Brain microvascular endothelial cell (primary cell): ENCODE results near the gene HRH1.

ENCODE experiments used
- DNase-seq: peaks from one replicate; pipeline ENCODE4 v3.0.0-alpha.2; 2020
- H3K27ac ChIP-seq: fragments of 250-450 bp; sonication (Bioruptor Pico); 2 replicates; pipeline ENCODE4 v1.5.1; 2020; ENCODE audit warnings: mild to moderate bottlenecking, moderate library complexity
- H3K27me3 ChIP-seq: fragments of 250-450 bp; sonication (Bioruptor Pico); replicated peaks from 2 replicates; pipeline ENCODE4 v1.5.1; 2020; ENCODE audit warnings: mild to moderate bottlenecking
- H3K36me3 ChIP-seq: fragments of 250-450 bp; sonication (Bioruptor Pico); replicated peaks from 2 replicates; pipeline ENCODE4 v1.5.1; 2020; ENCODE audit warnings: mild to moderate bottlenecking
- H3K4me3 ChIP-seq: 2 replicates; pipeline ENCODE4 v1.5.1; 2011; ENCODE audit warnings: low read depth, mild to moderate bottlenecking, control low read depth, low read length, moderate library complexity
- in situ Hi-C: cut with HindIII; loops from 2 replicates; pipeline ENCODE4 v1.10.0; 2017; ENCODE audit warnings: low sequenced_read_pairs, low pct_ligation_motif_present
- TF ChIP-seq, protein P1 (sequence below): IDR thresholded peaks from 2 replicates; pipeline ENCODE4 v1.5.1; 2011; ENCODE audit warnings: low read depth, mild to moderate bottlenecking, moderate library complexity, low read length, control low read depth, inconsistent platforms; ENCODE audit errors: missing control alignments

The HRH1 gene

DNA sequence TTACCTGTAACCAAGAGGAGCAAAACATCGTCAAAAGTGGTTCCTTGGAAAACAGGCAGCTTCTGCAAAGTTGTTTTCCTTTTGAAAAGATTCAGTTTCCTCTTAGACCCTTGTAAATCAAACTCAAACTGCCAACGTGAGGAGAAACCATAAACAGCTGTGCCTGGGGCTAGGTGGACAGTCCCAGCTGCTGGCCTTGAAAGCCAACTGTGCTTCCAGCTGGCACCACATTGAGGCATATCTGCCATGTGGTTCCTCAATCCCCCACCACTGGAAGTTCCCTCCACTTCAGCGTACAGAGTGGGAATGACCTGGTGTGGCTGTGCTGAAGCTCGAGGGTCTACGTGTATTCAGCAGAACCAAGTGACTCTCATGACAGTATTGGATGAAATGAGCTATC lies 40.9 kb downstream of the HRH1 start:
- in situ Hi-C loops, result no loop called here
- DNase-seq, result no peak
- H3K4me3 ChIP-seq, result no peak overlapping the region
- H3K36me3 ChIP-seq, result no peaks in the 10 kb centered on the region
- TF ChIP-seq, protein P1, sequence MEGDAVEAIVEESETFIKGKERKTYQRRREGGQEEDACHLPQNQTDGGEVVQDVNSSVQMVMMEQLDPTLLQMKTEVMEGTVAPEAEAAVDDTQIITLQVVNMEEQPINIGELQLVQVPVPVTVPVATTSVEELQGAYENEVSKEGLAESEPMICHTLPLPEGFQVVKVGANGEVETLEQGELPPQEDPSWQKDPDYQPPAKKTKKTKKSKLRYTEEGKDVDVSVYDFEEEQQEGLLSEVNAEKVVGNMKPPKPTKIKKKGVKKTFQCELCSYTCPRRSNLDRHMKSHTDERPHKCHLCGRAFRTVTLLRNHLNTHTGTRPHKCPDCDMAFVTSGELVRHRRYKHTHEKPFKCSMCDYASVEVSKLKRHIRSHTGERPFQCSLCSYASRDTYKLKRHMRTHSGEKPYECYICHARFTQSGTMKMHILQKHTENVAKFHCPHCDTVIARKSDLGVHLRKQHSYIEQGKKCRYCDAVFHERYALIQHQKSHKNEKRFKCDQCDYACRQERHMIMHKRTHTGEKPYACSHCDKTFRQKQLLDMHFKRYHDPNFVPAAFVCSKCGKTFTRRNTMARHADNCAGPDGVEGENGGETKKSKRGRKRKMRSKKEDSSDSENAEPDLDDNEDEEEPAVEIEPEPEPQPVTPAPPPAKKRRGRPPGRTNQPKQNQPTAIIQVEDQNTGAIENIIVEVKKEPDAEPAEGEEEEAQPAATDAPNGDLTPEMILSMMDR, result no peak
- no peak overlapping the region for H3K27ac ChIP-seq
- no peaks in the 10 kb centered on the region for H3K27me3 ChIP-seq

DNA sequence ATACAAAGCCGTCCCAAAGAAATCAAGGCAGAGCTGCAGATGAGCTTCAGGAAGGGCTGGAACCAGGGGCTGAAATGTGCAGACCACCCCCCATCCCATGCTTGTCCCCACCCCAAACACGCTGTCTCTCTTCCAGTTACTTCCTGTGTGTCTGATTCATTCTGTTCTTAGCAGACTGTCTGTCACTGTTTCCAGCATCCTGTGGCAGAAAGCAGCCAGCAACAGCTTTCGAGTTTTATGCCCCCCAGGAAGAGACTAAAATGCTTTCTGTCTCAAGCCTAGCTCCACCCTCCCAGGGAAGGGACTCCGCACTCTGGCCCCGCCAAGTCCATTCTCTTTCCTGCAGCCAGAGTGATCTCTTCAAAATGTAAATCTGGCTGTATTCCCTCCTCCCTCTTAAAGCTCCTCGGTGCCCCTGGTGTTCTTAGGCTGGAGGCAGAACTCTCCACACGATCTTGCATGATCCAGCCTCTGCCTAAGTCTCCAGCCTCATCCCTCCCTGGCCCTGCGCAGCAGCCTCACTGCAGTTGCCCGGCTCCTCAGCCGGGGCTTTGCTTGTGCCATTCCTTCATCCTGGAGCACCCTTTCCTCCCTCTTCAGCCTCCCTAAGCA lies 41.5 kb downstream of the HRH1 start:
- H3K27ac ChIP-seq, result peak overlapping the region; percentile 29
- in situ Hi-C loops, result no loop called here

DNA sequence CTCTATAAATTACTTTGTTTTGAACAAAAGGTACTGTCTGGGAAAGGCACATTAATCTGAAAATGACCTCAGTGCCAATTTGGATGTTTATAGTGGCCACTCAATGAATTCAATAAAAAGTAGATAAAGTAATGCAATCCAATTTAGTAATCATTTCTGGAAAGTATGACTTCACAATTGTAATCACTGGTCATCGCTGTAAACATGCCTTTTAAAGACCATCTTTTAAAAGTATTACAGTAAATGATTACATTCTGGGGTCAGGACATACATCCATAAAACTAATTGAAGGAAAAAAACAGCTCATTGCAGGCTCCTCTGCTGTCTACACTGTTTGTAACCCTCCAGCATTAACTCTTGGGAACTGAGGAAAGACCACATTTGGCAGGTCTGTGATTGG lies 43.2 kb downstream of the HRH1 start:
- H3K27ac ChIP-seq, result no peak overlapping the region
- H3K4me3 ChIP-seq, result no peak overlapping the region

More for the DNA sequence above, 41.5 kb downstream of the HRH1 start:
- DNase-seq, result peak; percentile 42
- Histone ChIP-seq H3K27me3 (no peaks in the 10 kb centered on the region), H3K4me3 (peak overlapping the region; percentile 9), H3K36me3 (no peaks in the 10 kb centered on the region)
- TF ChIP-seq, protein P1, result peak; percentile 15

DNA sequence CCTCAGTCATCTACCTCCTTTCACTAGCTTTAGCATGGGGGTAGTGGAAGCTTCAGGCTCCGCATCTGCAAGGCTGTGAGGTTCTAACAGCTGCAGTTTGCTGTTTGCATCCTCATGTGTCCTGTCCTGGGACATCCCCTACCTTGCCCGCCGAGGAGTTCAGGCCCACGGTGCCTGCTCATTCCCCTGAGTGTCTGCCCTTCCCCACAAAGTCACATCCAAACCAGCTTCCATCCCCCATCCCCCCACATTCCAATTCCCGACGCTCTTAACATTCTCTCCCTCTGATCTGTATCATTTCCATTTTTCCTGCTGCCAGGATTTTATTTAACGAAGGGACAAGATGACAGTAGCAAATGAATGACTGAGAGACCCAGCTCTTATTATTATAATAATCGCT lies 43.8 kb downstream of the HRH1 start:
- no peak for DNase-seq
- in situ Hi-C loops, result no loop called here

More for the DNA sequence above, 43.2 kb downstream of the HRH1 start:
- Histone ChIP-seq H3K36me3 (no peaks in the 10 kb centered on the region), H3K27me3 (no peaks in the 10 kb centered on the region)
- in situ Hi-C loops, result no loop called here
- TF ChIP-seq, protein P1, result no peak
- DNase-seq, result no peak

DNA sequence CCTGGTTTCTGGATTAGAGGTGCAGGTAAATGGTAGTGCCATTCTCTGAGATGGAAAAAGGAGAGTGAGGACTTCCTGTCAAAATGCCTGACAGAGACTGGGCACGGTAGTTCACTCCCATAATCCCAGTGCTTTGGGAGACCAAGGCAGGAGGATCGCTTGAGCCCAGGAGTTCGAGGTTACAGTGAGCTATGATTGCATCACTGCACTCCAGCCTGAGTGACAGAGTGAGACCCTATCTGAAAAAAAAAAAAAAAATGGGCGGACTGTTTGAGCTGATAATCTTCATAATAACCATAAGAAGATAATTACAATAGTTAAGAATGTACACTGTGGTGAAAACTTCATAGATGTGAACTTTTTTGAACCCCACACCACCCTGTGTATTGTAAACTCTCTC lies 44.2 kb downstream of the HRH1 start:
- TF ChIP-seq, protein P1, result no peak
- no peak for DNase-seq
- H3K27ac ChIP-seq, result no peak overlapping the region

More for the DNA sequence above, 43.8 kb downstream of the HRH1 start:
- Histone ChIP-seq H3K27me3 (no peaks in the 10 kb centered on the region), H3K4me3 (no peak overlapping the region), H3K36me3 (no peaks in the 10 kb centered on the region), H3K27ac (no peak overlapping the region)
- TF ChIP-seq, protein P1, result no peak

More for the DNA sequence above, 44.2 kb downstream of the HRH1 start:
- no peaks in the 10 kb centered on the region for H3K36me3 ChIP-seq
- no peaks in the 10 kb centered on the region for H3K27me3 ChIP-seq
- H3K4me3 ChIP-seq, result no peak overlapping the region
- in situ Hi-C loops, result no loop called here
